Bronchial epithelial cell (primary cell): ENCODE measurements around the gene CARTPT. TPM values are rescaled to one million over a fixed set of nuclear protein-coding genes. Genes with fewer than 3 reads are reported as not detected.

ENCODE experiments used
- DNase-seq: peaks from one replicate; pipeline ENCODE4 v3.0.0-alpha.2; 2010; ENCODE audit warnings: low read depth
- FAIRE-seq: peaks from 2 replicates; lab custom pipeline; 2011; peaks lifted over from hg19 to GRCh38; lab: Jason Lieb, UNC
- H3K27me3 ChIP-seq: 2 replicates; pipeline ENCODE4 v1.5.1; 2011; ENCODE audit warnings: low read length; ENCODE audit not compliant: control insufficient read depth, insufficient read depth
- H3K36me3 ChIP-seq: 2 replicates; pipeline ENCODE4 v1.5.1; 2011; ENCODE audit warnings: low read length; ENCODE audit not compliant: control insufficient read depth, insufficient read depth
- H3K4me3 ChIP-seq: 2 replicates; pipeline ENCODE4 v1.5.1; 2011; ENCODE audit warnings: mild to moderate bottlenecking, low read depth, low read length, control low read depth
- CTCF ChIP-seq: IDR thresholded peaks from 2 replicates; pipeline ENCODE4 v1.5.1; 2011; ENCODE audit warnings: mild to moderate bottlenecking, moderate library complexity, low read length, control low read depth, inconsistent platforms; ENCODE audit not compliant: insufficient read depth, severe bottlenecking
- total RNA-seq: library from RNA; depleted of rRNA; stranded (reverse); fragments of >200 nt; gene quantifications from 2 replicates; pipeline ENCODE4 v1.2.1, GENCODE V29; 2014

CARTPT gene
- total RNA-seq, 1 donor from 2014 or later: not detected

DNA sequence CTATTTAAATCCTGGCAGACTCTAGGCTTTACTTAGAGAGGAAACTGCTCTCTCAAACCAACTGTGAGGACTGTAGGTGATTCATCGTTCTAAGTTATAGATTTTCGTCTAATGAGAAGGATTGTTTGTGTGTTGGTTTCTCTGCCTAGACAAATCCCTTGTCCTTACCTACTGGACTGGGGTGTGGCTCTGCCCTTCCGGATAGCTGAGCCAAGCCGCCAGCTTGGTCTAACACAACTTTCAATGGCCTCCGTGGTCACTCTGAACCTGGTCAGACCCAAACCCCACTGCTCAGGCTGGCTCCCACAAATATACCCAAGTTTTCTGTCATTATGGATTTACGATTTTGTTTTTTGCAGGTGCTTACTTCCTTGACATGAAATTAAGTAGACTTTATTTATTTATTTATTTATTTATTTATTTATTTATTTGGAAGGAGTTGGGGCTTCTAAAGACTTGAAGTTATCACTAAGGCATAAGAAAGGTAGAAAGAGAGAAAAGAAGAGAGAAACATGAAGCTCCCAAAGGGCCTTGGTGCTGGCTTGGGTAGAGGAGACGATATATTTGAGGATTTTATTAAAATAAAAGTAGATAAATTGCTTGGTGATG lies 19.0 kb downstream of the CARTPT start:
- no peak for FAIRE-seq
- no peak for TF ChIP-seq CTCF
- Histone ChIP-seq H3K27me3 (no peaks in the 10 kb centered on the region), H3K4me3 (no peak overlapping the region), H3K36me3 (no peaks in the 10 kb centered on the region)
- no peak for DNase-seq

DNA sequence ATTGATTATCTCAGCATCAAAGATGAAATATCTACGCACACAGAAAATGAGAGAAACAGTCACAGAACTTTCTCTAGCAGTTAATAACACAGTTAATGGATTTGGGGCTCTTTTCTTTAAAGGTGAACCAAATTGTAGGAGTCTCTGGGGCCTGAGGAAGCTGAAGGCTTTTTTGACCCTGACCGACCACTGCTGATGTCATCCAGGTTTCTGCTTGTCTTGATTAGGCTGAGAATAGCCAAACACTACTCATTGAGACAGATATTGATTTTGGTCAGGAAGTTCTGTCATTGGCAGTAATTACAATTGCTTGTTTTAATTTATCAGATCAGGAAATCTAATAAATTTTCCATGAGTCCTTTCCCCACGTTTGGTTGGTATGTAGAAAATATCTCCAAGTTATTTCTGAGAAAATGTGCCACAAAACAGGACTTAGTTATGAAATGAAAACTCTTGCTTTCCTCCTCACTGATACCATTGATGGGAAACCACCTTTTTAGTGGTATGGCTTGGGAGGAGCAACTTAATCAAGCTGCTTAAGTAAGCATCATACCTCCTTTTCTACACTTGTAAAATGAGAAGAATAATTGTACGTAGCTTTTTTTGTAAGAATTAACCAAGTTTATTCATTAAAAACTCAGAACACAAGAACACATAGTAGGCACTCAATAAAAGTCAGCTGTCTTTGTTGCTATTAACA lies 19.7 kb downstream of the CARTPT start:
- Histone ChIP-seq H3K27me3 (no peaks in the 10 kb centered on the region), H3K36me3 (no peaks in the 10 kb centered on the region), H3K4me3 (no peak overlapping the region)
- no peak for DNase-seq
- no peak for FAIRE-seq
- TF ChIP-seq CTCF: no peak

GRCh38 chr5:71740015-71740753 lies 21.1 kb downstream of the CARTPT start:
- DNase-seq (no peak), FAIRE-seq (no peak)
- Histone ChIP-seq H3K36me3 (no peaks in the 10 kb centered on the region), H3K27me3 (no peaks in the 10 kb centered on the region), H3K4me3 (no peak overlapping the region)
- no peak for TF ChIP-seq CTCF

GRCh38 chr5:71743155-71743554 lies 24.1 kb downstream of the CARTPT start:
- no peak for FAIRE-seq

More at GRCh38 chr5:71743155-71743554, 24.1 kb downstream of the CARTPT start:
- no peak for DNase-seq
- no peaks in the 10 kb centered on the region for H3K27me3 ChIP-seq
- TF ChIP-seq CTCF: no peak
- no peak overlapping the region for H3K4me3 ChIP-seq
- H3K36me3 ChIP-seq: no peaks in the 10 kb centered on the region
